Gastrocnemius medialis (tissue), 4 donors: Measurements from ENCODE around the gene JAG1.

Source experiments
- POLR2A ChIP-seq, 2 donors: fragments of 450-650 bp; IDR thresholded peaks; one replicate each; pipeline ENCODE4 v1.6.1; 2017; ENCODE audit warnings: antibody characterized with exemption in 2 of 2, mild to moderate bottlenecking in 2 of 2, moderate library complexity in 2 of 2
- TF ChIP-seq, protein P1 (sequence below), 5 experiments: fragments of 450-650 bp in 3 of 5; fragments of 200-600 bp in 2 of 5; sonication (generic) in 2 of 5; IDR thresholded peaks in 4 of 5; conservative IDR thresholded peaks in 1 of 5; 1 replicate in 4 of 5; 2 replicates in 1 of 5; pipeline ENCODE4 v1.5.1; 2016 to 2019; ENCODE audit warnings: antibody characterized with exemption in 5 of 5, mild to moderate bottlenecking in 3 of 5, moderate library complexity in 3 of 5

DNA sequence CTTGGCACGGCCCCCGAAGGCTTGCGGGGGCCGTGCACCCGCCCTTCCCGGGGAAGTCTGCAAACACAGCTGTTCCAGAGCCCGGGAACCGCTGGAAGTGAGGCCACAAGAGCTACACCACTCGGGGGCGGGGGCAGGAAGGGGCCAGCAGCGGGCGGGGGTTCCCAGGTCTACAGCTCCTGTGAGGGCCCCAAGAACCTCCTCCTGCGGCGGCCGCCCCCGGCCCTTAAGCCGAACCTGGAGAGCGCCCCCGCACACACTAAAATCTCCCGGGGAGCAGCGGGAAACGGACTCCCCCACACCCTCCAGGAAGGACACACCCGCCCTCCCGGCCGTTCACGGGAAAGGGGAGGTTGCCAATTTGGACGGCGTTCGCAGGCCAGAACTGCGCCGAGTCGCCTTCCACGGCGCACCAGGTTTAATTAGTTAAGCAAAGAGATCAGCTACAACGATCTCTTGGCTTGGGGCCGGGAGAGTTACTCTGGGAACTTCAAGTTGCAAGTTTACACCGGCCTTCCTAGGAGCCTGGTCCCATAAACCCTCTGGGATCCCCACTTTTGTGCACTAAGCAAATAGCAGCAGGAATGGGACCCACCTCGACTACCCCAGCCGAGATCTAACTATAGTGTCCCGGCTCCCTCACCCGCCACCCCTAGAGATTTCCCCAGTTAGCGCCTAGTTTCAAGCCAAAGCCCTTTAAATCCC lies 1.7 kb downstream of the JAG1 start:
- no peak for TF ChIP-seq POLR2A (IDR thresholded peaks at IDR 0.05)
- TF ChIP-seq, protein P1, sequence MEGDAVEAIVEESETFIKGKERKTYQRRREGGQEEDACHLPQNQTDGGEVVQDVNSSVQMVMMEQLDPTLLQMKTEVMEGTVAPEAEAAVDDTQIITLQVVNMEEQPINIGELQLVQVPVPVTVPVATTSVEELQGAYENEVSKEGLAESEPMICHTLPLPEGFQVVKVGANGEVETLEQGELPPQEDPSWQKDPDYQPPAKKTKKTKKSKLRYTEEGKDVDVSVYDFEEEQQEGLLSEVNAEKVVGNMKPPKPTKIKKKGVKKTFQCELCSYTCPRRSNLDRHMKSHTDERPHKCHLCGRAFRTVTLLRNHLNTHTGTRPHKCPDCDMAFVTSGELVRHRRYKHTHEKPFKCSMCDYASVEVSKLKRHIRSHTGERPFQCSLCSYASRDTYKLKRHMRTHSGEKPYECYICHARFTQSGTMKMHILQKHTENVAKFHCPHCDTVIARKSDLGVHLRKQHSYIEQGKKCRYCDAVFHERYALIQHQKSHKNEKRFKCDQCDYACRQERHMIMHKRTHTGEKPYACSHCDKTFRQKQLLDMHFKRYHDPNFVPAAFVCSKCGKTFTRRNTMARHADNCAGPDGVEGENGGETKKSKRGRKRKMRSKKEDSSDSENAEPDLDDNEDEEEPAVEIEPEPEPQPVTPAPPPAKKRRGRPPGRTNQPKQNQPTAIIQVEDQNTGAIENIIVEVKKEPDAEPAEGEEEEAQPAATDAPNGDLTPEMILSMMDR (IDR thresholded peaks at IDR 0.05 in 4 of 5, conservative IDR thresholded peaks at IDR 0.05 in 1 of 5) = no peak
